ENCODE measurements around the gene PCSK9.
A peak's percentile ranks its signal among the peaks of the same experiment; 100 is the strongest.

GRCh38 chr1:55021942-55022546 lies 17.3 kb upstream of the PCSK9 start:
- peak; percentile 77 for TF ChIP-seq RCOR1 (IDR thresholded peaks at IDR 0.05; ENCODE audit: insufficient replicate concordance, low read length)
- peak; percentile 97 for TF ChIP-seq CTCF (conservative IDR thresholded peaks at IDR 0.05; ENCODE audit: low read depth, low read length)
- TF ChIP-seq POLR2A (IDR thresholded peaks at IDR 0.05; ENCODE audit: low read depth, low read length): peak; percentile 40; the same call in 1 of the 2 replicates
- TF ChIP-seq CEBPB (IDR thresholded peaks at IDR 0.05; ENCODE audit: low read depth, low read length): no peak
- no peak for TF ChIP-seq ELK1 (IDR thresholded peaks at IDR 0.05; ENCODE audit: borderline replicate concordance, low read depth, low read length)
- TF ChIP-seq MAFK (IDR thresholded peaks at IDR 0.05; ENCODE audit: low read depth, low read length): no peak
- peak; percentile 87 for TF ChIP-seq RAD21 (IDR thresholded peaks at IDR 0.05; ENCODE audit: low read length)
- TF ChIP-seq RFX5 (IDR thresholded peaks at IDR 0.05; ENCODE audit: low read depth, low read length): no peak
- TF ChIP-seq USF2 (IDR thresholded peaks at IDR 0.05; ENCODE audit: low read depth, low read length): 0 out of 2 replicates have a peak, but pooled peaks have one; percentile 10
- 0 out of 2 replicates have a peak, but pooled peaks have one; percentile 7 for TF ChIP-seq BHLHE40 (IDR thresholded peaks at IDR 0.05; ENCODE audit: low read depth, low read length)
- no peak for TF ChIP-seq NFE2L2 (IDR thresholded peaks at IDR 0.05; ENCODE audit: low read depth, low read length)
- peak; percentile 86 for TF ChIP-seq SMC3 (IDR thresholded peaks at IDR 0.05; ENCODE audit: low read depth, low read length)
- TF ChIP-seq FOS (IDR thresholded peaks at IDR 0.05; ENCODE audit: low read depth, low read length): no peak
- no peak for TF ChIP-seq MAZ (IDR thresholded peaks at IDR 0.05; ENCODE audit: borderline replicate concordance, low read depth, low read length)

All from IMR-90 (cell line).